Measurements from ENCODE around the gene ADAM30. TPM values are rescaled to one million over a fixed set of nuclear protein-coding genes. Genes with fewer than 3 reads are reported as not detected.

ADAM30 gene
- total and polyA plus RNA-seq, 11 donors, result not detected

- Histone ChIP-seq H3K4me3 (no peak overlapping the region), H3K9me3 (peaks cover 0 to 15% (median 0%) of the 10 kb centered on the region in 12 donors), H3K27me3 (no peaks in the 10 kb centered on the region), H3K4me1 (peaks cover 0 to 11% (median 0%) of the 10 kb centered on the region in 12 donors), H3K27ac (no peak overlapping the region), H3K36me3 (peaks cover 0 to 92% (median 74%) of the 10 kb centered on the region in 9 donors)
- intact Hi-C loops (cut with DNase I), result no loop called here
- TF ChIP-seq CTCF (IDR thresholded peaks at IDR 0.05), result no peak
- TF ChIP-seq POLR2A (IDR thresholded peaks at IDR 0.05), result no peak
- DNase-seq, result no peak
- 90 to 94% (median 94%) methylated on average over 1 of the region's 1 CpG for WGBS, 4 donors
- ATAC-seq, result no peak
Observed at GRCh38 chr1:119929643-119930315, 33.5 kb upstream of the ADAM30 start.

GRCh38 chr1:119926553-119926952 is 30.2 kb upstream of the ADAM30 start:
- H3K9me3 ChIP-seq, result no peaks in the 10 kb centered on the region
- no peak overlapping the region for H3K27ac ChIP-seq
- H3K36me3 ChIP-seq, result peaks cover 0 to 98% (median 87%) of the 10 kb centered on the region in 9 donors
- 90 to 98% (median 95%) methylated on average over 3 of the region's 3 CpGs for WGBS, 4 donors
- no peak overlapping the region for H3K4me3 ChIP-seq
- intact Hi-C loops (cut with DNase I), result no loop called here
- no peaks in the 10 kb centered on the region for H3K27me3 ChIP-seq
- no peak for TF ChIP-seq CTCF (IDR thresholded peaks at IDR 0.05)
- no peak for TF ChIP-seq POLR2A (IDR thresholded peaks at IDR 0.05)
- H3K4me1 ChIP-seq, result peaks cover 0 to 11% (median 0%) of the 10 kb centered on the region in 12 donors
- DNase-seq (no peak), ATAC-seq (no peak)

- TF ChIP-seq POLR2A (IDR thresholded peaks at IDR 0.05) (no peak), CTCF (IDR thresholded peaks at IDR 0.05) (no peak)
- no peak for DNase-seq
- WGBS, 4 donors, result 74 to 82% (median 79%) methylated on average over 17 to 19 of the region's 19 CpGs
Observed at GRCh38 chr1:119924948-119925898, 28.9 kb upstream of the ADAM30 start.

More at GRCh38 chr1:119924948-119925898, 28.9 kb upstream of the ADAM30 start:
- Histone ChIP-seq H3K36me3 (peaks cover 0 to 100% (median 97%) of the 10 kb centered on the region in 9 donors), H3K9me3 (no peaks in the 10 kb centered on the region), H3K4me1 (peaks cover 0 to 11% (median 0%) of the 10 kb centered on the region in 12 donors), H3K27ac (no peak overlapping the region), H3K27me3 (no peaks in the 10 kb centered on the region), H3K4me3 (no peak overlapping the region)
- ATAC-seq, result peak in 2 of 4 donors; percentile 7 to 20
- intact Hi-C loops (cut with DNase I), result no loop called here

Measured in heart left ventricle (tissue), 16 donors.